NK-92 treated with Interleukin-12 subunit alpha and Interleukin-12 subunit beta, amount 100 ng/mL, for 24 hours (cell line): Measurements from ENCODE around the gene DBX1.
A peak's percentile ranks its signal among the peaks of the same experiment; 100 is the strongest.

Experiments used
- DNase-seq: peaks from one replicate; lab custom pipeline; 2025; lab: John Stamatoyannopoulos, UW

Gene DBX1

GRCh38 chr11:20120134-20120925 is 39.9 kb downstream of the DBX1 start:
- no peak for DNase-seq

- DNase-seq, result no peak
Observed at GRCh38 chr11:20119315-20119714, 41.0 kb downstream of the DBX1 start.

GRCh38 chr11:20118209-20118608 is 42.1 kb downstream of the DBX1 start:
- DNase-seq, result no peak

- no peak for DNase-seq
Observed at GRCh38 chr11:20117291-20117690, 43.0 kb downstream of the DBX1 start.

GRCh38 chr11:20116825-20117224 is 43.5 kb downstream of the DBX1 start:
- DNase-seq, result no peak

GRCh38 chr11:20114588-20114987 is 45.7 kb downstream of the DBX1 start:
- no peak for DNase-seq

- DNase-seq, result no peak
Observed at GRCh38 chr11:20113149-20113438, 47.2 kb downstream of the DBX1 start.

GRCh38 chr11:20112291-20113148 is 47.8 kb downstream of the DBX1 start:
- DNase-seq, result no peak

GRCh38 chr11:20111871-20112270 is 48.4 kb downstream of the DBX1 start:
- DNase-seq, result no peak

- DNase-seq, result peak; percentile 14
Observed at GRCh38 chr11:20110908-20111669, 49.2 kb downstream of the DBX1 start.

- DNase-seq, result no peak
Observed at GRCh38 chr11:20109731-20110445, 50.4 kb downstream of the DBX1 start.
